Activated T-cell treated with anti-CD3 and anti-CD28 coated beads, Interleukin-2, amount 50 U/mL, for 72 hours (primary cell): ENCODE measurements around the gene SVOPL. TPM values are rescaled to one million over a fixed set of nuclear protein-coding genes. Genes with fewer than 3 reads are reported as not detected.
A peak's percentile ranks its signal among the peaks of the same experiment; 100 is the strongest.
"Not testable (repeated sequence)": the region's sequence is repeated elsewhere in the genome, so short reads cannot be mapped to it uniquely, and the experiment has no call there.

Experiments used
- ATAC-seq, 2 donors: fragments of 150-1000 bp; cut with Tn5 transposase; replicated peaks in 1 of 2; 2 replicates each; pipeline ENCODE4 v1.10.0; 2021; ENCODE audit warnings: moderate library complexity in 2 of 2, mild to moderate bottlenecking in 1 of 2
- DNase-seq, 2 donors: peaks; one replicate each; pipeline ENCODE4 v3.0.0; 2021 to 2022; ENCODE audit warnings: mixed read lengths in 1 of 2
- H3K27ac Mint-ChIP-seq: one replicate; pipeline ENCODE4 v1.8.0; 2022; ENCODE audit warnings: mild to moderate bottlenecking, moderate library complexity, mixed read lengths
- H3K27me3 Mint-ChIP-seq: one replicate; pipeline ENCODE4 v1.8.0; 2022; ENCODE audit warnings: low read depth, mixed read lengths
- H3K36me3 Mint-ChIP-seq, 2 donors: one replicate each; pipeline ENCODE4 v1.8.0; 2022; ENCODE audit warnings: mixed read lengths in 2 of 2, mild to moderate bottlenecking in 1 of 2; ENCODE audit not compliant: insufficient read depth in 2 of 2
- H3K4me1 Mint-ChIP-seq: one replicate; pipeline ENCODE4 v1.8.0; 2022; ENCODE audit warnings: low read depth, mixed read lengths
- H3K4me3 Mint-ChIP-seq, 2 donors: one replicate each; pipeline ENCODE4 v1.8.0; 2022; ENCODE audit warnings: mild to moderate bottlenecking in 2 of 2, mixed read lengths in 2 of 2, moderate library complexity in 2 of 2
- H3K9me3 Mint-ChIP-seq, 2 donors: one replicate each; pipeline ENCODE4 v1.8.0; 2022; ENCODE audit warnings: mixed read lengths in 2 of 2
- total RNA-seq, 2 donors: library from RNA; stranded (reverse); gene quantifications; one replicate each; pipeline ENCODE4 v1.2.3, GENCODE V29; 2022

SVOPL gene
- total RNA-seq, 2 donors from 2014 or later, result not detected

DNA sequence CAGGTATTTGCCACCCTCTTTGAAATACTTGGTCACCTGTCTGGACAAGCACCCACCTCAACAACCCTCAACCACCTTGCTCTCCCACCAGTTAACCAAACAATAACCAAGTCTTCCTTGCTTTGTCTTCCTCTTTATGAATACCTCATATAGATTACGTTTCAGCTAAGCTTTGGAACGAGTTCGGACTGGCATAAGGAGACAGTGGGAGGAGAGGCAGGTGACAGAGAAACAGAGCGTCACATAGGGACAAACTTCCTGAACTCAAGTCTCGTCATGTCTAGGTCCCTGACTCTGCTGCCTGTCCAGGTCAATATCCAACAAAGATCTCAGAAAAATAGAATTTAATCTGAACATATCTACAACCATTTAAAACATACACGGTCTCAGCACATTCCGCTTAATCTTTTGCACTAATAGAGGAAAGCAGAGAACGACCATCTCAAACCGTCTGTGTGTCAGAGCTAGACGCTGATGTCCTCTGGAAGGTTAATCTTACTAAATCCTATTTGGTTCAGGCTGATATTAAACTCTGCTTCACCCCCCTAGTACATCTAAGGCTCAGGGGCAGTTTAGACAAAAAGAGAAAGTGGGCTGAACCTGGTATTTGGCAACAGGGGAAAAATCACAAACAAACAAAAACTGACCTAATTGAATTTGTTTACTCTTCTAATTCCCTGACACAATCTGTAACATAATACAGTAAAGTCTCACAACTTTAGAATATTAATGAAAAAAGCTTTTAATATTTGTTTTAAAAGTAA, 26.4 kb upstream of the SVOPL start:
- H3K4me1 Mint-ChIP-seq, result peaks cover 1% of the 10 kb centered on the region

DNA sequence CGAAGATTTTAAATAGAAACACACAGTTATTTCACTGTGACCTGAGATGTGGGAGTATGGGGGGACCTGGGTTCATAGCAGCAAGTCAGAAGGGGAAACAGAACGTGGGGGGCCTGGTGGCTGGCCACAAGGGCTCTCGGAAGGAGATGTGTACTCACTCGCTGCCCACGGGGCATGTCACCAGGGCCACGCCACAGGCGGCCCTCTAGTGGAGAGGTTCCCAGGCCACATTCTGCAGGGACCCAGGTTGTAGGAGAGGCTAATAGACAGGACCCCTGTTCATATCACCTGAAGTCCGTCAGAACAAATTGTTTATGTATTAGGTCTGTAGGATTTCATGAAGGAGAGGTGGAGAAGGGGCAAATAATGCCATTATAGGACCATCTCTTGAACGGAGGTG, 25.1 kb upstream of the SVOPL start:
- no peaks in the 10 kb centered on the region for H3K36me3 Mint-ChIP-seq
- no peak overlapping the region for H3K27ac Mint-ChIP-seq

More for the DNA sequence above, 26.4 kb upstream of the SVOPL start:
- Mint-ChIP-seq H3K9me3 (peaks cover 0 to 2% of the 10 kb centered on the region in 2 donors), H3K27me3 (no peaks in the 10 kb centered on the region), H3K4me3 (no peak overlapping the region), H3K27ac (no peak overlapping the region), H3K36me3 (no peaks in the 10 kb centered on the region)
- no peak for ATAC-seq
- no peak for DNase-seq

GRCh38 chr7:138720286-138720685, 19.1 kb upstream of the SVOPL start:
- Mint-ChIP-seq H3K36me3 (no peaks in the 10 kb centered on the region), H3K27ac (no peak overlapping the region), H3K9me3 (no peaks in the 10 kb centered on the region), H3K4me1 (peaks cover 20% of the 10 kb centered on the region), H3K27me3 (peaks cover 27% of the 10 kb centered on the region), H3K4me3 (no peak overlapping the region)
- ATAC-seq (no peak), DNase-seq (no peak)

More for the DNA sequence above, 25.1 kb upstream of the SVOPL start:
- no peak for ATAC-seq
- Mint-ChIP-seq H3K9me3 (peaks cover 0 to 2% of the 10 kb centered on the region in 2 donors), H3K4me3 (no peak overlapping the region), H3K27me3 (no peaks in the 10 kb centered on the region), H3K4me1 (no peaks in the 10 kb centered on the region)
- no peak for DNase-seq

- ATAC-seq (no peak), DNase-seq (no peak)
- Mint-ChIP-seq H3K9me3 (no peaks in the 10 kb centered on the region), H3K36me3 (no peaks in the 10 kb centered on the region), H3K27me3 (peaks cover 27% of the 10 kb centered on the region), H3K4me3 (peak overlapping the region in 1 of 2 donors; percentile 31), H3K27ac (no peak overlapping the region), H3K4me1 (peaks cover 33% of the 10 kb centered on the region)
These were observed 15.7 kb upstream of the SVOPL start for GRCh38 chr7:138716889-138717288.

- ATAC-seq (peak; percentile 52 to 56), DNase-seq (no peak)
- Mint-ChIP-seq H3K27ac (peak overlapping the region; percentile 3), H3K27me3 (peaks cover 15% of the 10 kb centered on the region), H3K36me3 (no peaks in the 10 kb centered on the region), H3K9me3 (no peaks in the 10 kb centered on the region), H3K4me1 (peaks cover 32% of the 10 kb centered on the region), H3K4me3 (peak overlapping the region in 1 of 2 donors; percentile 12)
These were observed 12.0 kb upstream of the SVOPL start for GRCh38 chr7:138713191-138713590.

DNA sequence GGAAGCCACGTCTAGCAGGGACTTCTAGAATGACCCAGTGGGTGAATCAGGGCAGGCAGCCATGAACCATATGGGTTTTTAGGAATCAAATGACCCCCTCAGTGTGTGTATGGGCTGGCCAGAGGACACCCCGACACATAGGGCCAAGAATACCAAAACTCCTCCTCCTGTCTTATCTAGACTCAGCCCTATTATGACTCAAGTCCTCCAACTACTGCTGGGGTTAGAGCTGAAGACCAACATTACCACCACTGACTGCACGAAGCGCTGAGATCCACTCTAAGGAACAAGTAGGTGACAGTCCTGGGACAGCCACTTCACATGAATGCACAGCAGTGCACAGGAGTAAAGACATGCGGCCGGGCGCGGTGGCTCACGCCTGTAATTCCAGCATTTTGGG, 11.5 kb upstream of the SVOPL start:
- Mint-ChIP-seq H3K36me3 (no peaks in the 10 kb centered on the region), H3K4me3 (peak overlapping the region in 1 of 2 donors; percentile 12), H3K4me1 (peaks cover 27% of the 10 kb centered on the region), H3K9me3 (no peaks in the 10 kb centered on the region), H3K27me3 (peaks cover 10% of the 10 kb centered on the region), H3K27ac (no peak overlapping the region)
- ATAC-seq (peak; percentile 28 to 34), DNase-seq (no peak)

- no peak overlapping the region for H3K27ac Mint-ChIP-seq
- ATAC-seq, result no peak
- H3K36me3 Mint-ChIP-seq, result no peaks in the 10 kb centered on the region
- no peaks in the 10 kb centered on the region for H3K9me3 Mint-ChIP-seq
- no peak for DNase-seq
- no peaks in the 10 kb centered on the region for H3K27me3 Mint-ChIP-seq
- peaks cover 19% of the 10 kb centered on the region for H3K4me1 Mint-ChIP-seq
- H3K4me3 Mint-ChIP-seq, result no peak overlapping the region
These were observed 9.6 kb upstream of the SVOPL start for GRCh38 chr7:138710536-138711385.

DNA sequence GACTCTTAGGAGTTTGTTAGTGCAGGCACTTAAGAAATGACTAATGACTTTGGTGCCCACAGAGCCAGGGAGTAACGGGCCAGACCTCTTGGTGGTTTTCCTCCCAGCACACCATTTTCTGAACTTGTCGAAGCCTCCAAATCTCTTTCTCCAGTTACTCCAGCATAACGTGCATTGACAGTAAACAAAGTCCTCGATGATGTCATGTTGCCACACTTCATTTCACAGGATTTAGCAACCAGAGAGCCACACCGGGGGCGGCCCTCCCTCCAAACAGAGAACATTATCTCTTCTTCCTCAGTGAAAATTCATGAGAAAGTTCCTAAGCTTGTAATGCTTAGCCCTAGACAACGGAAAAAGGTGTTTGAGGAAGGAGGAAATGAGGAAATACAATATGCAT, 4.0 kb upstream of the SVOPL start:
- H3K9me3 Mint-ChIP-seq, result no peaks in the 10 kb centered on the region
- H3K4me1 Mint-ChIP-seq, result peaks cover 6% of the 10 kb centered on the region
- H3K27ac Mint-ChIP-seq, result no peak overlapping the region
- no peaks in the 10 kb centered on the region for H3K27me3 Mint-ChIP-seq
- H3K36me3 Mint-ChIP-seq, result no peaks in the 10 kb centered on the region
- DNase-seq, result no peak
- H3K4me3 Mint-ChIP-seq, result no peak overlapping the region
- ATAC-seq, result no peak

DNA sequence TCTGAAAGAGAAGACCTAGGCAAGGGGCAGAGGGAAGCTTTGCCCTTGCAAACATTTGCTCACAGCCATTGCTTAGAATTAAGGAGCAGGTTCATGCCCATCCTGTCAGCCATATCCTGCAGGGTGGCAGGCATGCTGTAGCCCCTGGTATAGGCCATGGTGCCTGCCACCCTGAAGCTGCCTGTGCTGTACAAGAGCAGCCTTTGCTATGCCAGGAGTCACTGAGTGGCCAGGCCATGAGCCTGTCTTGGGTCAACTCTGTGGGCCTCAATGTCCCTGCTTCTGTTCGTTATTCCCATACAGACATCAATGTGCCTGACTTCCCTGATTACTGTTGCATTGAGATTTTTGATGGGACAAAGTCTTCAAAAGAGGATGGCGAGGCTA, 368 bp upstream of the SVOPL start:
- Mint-ChIP-seq H3K4me3 (no peak overlapping the region), H3K27ac (no peak overlapping the region), H3K9me3 (no peaks in the 10 kb centered on the region), H3K27me3 (no peaks in the 10 kb centered on the region), H3K4me1 (no peaks in the 10 kb centered on the region), H3K36me3 (no peaks in the 10 kb centered on the region)
- ATAC-seq (no peak), DNase-seq (no peak)

DNA sequence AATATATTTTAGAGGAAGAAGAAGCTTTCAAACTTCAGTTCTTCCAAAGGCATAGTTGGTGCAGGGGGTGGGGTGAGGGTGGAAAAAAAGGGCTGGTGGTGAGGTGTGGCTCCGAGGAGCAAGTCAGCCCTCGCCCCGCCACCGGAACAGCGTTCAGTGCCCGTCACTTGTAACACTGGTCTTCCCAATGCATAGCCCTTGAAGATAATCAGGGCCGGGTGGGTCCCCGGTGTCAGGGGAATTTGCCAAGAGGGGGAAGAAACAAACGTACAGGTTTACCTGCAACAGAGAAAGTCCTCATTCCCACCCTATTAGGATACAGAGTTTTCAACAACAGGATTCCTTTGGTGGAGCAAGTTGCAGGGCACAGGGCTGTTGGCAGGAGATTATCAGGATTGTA, 1.5 kb downstream of the SVOPL start:
- DNase-seq (no peak), ATAC-seq (no peak)
- no peaks in the 10 kb centered on the region for H3K36me3 Mint-ChIP-seq
- no peaks in the 10 kb centered on the region for H3K9me3 Mint-ChIP-seq
- H3K4me3 Mint-ChIP-seq, result no peak overlapping the region
- no peaks in the 10 kb centered on the region for H3K4me1 Mint-ChIP-seq
- H3K27ac Mint-ChIP-seq, result no peak overlapping the region
- no peaks in the 10 kb centered on the region for H3K27me3 Mint-ChIP-seq

GRCh38 chr7:138698281-138698680, 2.9 kb downstream of the SVOPL start:
- no peaks in the 10 kb centered on the region for H3K9me3 Mint-ChIP-seq
- no peaks in the 10 kb centered on the region for H3K36me3 Mint-ChIP-seq
- no peak for DNase-seq
- H3K27me3 Mint-ChIP-seq, result no peaks in the 10 kb centered on the region
- no peak overlapping the region for H3K4me3 Mint-ChIP-seq
- H3K27ac Mint-ChIP-seq, result no peak overlapping the region
- no peaks in the 10 kb centered on the region for H3K4me1 Mint-ChIP-seq
- no peak for ATAC-seq

DNA sequence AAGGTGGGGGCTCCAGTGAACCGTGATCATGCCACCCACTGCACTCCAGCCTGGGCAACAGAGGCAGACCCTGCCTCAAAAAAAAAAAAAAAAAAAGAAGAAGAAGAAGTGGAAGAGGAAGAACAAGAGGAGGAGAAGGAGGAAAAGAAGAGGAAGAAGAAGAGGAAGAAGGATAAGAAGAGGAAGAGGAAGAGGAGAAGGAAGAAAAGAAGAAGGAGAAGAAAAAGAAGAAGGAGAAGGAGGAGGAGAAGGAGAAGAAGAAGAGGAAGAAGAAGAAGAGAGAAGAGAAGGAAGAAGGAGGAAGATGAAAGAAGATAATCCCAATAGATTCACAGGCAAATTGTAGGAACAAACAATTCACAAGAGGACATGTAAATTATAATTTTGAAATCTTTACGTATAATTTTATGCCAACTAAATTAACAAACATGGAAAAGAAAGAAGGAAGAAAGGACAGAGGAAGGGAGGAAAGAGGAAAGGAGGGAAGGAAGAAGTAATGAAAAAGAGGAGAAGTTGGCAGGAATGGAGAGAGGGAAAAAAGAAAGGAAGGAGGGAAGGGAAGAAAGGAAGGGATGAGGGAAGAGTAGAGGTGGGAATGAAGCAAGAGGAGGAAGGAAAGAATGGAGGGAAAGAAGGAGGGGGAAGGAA, 3.5 kb downstream of the SVOPL start:
- no peak for ATAC-seq
- no peak overlapping the region for H3K27ac Mint-ChIP-seq

DNA sequence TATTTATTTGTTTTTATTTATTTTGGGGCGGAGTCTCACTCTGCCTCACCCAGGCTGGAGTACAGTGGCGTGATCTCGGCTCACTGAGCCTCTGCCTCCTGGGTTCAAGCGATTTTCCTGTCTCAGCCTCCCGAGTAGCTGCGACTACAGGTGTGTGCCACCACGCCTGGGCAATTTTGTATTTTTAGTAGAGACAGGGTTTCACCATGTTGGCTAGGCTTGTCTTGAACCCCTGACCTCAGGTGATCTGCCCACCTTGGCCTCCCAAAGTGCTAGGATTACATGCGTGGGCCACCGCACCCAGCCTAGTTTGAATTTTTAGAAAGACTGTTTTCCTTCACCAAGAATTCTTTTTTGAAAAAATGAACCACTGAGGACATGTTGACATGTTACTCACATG, 5.4 kb downstream of the SVOPL start:
- H3K9me3 Mint-ChIP-seq, H3K4me3 Mint-ChIP-seq, H3K36me3 Mint-ChIP-seq, H3K4me1 Mint-ChIP-seq, DNase-seq, ATAC-seq, H3K27ac Mint-ChIP-seq, H3K27me3 Mint-ChIP-seq: not testable (repeated sequence)

More for the DNA sequence above, 3.5 kb downstream of the SVOPL start:
- no peak for DNase-seq
- no peak overlapping the region for H3K4me3 Mint-ChIP-seq
- H3K27me3 Mint-ChIP-seq, result no peaks in the 10 kb centered on the region
- no peaks in the 10 kb centered on the region for H3K4me1 Mint-ChIP-seq
- H3K9me3 Mint-ChIP-seq, result no peaks in the 10 kb centered on the region
- no peaks in the 10 kb centered on the region for H3K36me3 Mint-ChIP-seq
